ENCODE data around the gene NAA80.

The NAA80 gene

DNA sequence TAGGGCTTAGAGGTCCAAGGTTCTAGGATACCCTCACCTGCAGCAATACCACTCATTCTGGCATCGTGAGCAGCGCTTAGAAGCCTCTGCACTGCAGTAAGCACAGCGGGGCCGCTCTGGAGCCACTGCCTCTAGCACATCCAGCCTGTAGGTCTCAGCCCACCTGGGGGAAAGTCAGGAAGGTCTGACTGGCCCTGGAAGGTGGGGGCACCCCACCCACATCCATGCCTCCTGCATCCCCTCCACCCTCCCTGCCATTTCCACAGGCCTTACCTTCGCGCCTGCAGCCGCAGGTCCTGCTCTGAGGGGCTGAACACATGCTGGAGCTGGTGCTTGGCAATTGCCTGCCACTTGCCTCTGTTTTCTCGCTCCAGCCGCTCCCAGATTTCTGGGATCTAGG, 42.3 kb upstream of the NAA80 start:
- H3K4me2 ChIP-seq (ENCODE audit: low read depth, low read length, poor library complexity, severe bottlenecking): peak overlapping the region; percentile 91

DNA sequence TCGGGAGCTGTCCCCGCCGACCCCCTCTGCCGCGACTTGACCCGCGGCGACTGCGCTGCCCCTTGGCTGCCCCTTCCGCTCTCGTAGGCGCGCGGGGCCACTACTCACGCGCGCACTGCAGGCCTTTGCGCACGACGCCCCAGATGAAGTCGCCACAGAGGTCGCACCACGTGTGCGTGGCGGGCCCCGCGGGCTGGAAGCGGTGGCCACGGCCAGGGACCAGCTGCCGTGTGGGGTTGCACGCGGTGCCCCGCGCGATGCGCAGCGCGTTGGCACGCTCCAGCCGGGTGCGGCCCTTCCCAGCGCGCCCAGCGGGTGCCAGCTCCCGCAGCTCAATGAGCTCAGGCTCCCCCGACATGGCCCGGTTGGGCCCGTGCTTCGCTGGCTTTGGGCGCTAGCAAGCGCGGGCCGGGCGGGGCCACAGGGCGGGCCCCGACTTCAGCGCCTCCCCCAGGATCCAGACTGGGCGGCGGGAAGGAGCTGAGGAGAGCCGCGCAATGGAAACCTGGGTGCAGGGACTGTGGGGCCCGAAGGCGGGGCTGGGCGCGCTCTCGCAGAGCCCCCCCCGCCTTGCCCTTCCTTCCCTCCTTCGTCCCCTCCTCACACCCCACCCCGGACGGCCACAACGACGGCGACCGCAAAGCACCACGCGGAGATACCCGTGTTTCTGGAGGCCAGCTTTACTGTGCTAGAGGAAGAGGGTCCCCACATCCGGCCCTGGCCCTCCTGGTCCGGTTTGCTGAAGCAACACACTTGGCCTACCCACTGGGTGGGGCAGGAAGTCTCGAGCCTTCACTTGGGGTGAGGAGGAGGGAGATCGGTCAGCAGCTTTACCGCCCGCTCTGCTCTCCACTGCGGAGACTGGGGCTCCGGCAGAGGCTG, 41.5 kb upstream of the NAA80 start, which contains the start of gene RASSF1:
TSS of gene RASSF1 (minus strand) at position 389 of the 882 bp plus-strand sequence. CDS start at position 358, 31 bp downstream.
- H3K4me3 ChIP-seq (ENCODE audit: low read length, poor library complexity, severe bottlenecking): peak within 1 kb of the TSS; percentile 97
- H3K79me2 ChIP-seq (ENCODE audit: insufficient read depth, low read length): peaks cover 64% of the 10 kb centered on the region
- peaks cover 47% of the 10 kb centered on the region for H3K4me1 ChIP-seq (ENCODE audit: insufficient read depth, low read length, poor library complexity, severe bottlenecking)
- H3K9me3 ChIP-seq (ENCODE audit: insufficient read depth, low read depth, low read length): no peaks in the 10 kb centered on the region
- H3F3A ChIP-seq (ENCODE audit: low read depth): 0 out of 2 replicates have a peak, but pooled peaks cover 7% of the 10 kb centered on the region
- peaks cover 4% of the 10 kb centered on the region for H3K27me3 ChIP-seq (ENCODE audit: insufficient read depth, low read length, poor library complexity, severe bottlenecking)
- H3K9ac ChIP-seq (ENCODE audit: low read depth, low read length, poor library complexity, severe bottlenecking): peak within 1 kb of the TSS; percentile 98
- H2AFZ ChIP-seq (ENCODE audit: low read length): no peak within 1 kb of the TSS; the same call in 1 of the 2 replicates
- TF ChIP-seq, protein P1, sequence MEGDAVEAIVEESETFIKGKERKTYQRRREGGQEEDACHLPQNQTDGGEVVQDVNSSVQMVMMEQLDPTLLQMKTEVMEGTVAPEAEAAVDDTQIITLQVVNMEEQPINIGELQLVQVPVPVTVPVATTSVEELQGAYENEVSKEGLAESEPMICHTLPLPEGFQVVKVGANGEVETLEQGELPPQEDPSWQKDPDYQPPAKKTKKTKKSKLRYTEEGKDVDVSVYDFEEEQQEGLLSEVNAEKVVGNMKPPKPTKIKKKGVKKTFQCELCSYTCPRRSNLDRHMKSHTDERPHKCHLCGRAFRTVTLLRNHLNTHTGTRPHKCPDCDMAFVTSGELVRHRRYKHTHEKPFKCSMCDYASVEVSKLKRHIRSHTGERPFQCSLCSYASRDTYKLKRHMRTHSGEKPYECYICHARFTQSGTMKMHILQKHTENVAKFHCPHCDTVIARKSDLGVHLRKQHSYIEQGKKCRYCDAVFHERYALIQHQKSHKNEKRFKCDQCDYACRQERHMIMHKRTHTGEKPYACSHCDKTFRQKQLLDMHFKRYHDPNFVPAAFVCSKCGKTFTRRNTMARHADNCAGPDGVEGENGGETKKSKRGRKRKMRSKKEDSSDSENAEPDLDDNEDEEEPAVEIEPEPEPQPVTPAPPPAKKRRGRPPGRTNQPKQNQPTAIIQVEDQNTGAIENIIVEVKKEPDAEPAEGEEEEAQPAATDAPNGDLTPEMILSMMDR (conservative IDR thresholded peaks at IDR 0.05; ENCODE audit: low read length): no peak
- TF ChIP-seq EZH2phosphoT487 (IDR thresholded peaks at IDR 0.05; ENCODE audit: borderline replicate concordance): no peak
- peaks cover 14% of the 10 kb centered on the region for H4K20me1 ChIP-seq (ENCODE audit: insufficient read depth, low read length, poor library complexity, severe bottlenecking)
- H3K36me3 ChIP-seq (ENCODE audit: insufficient read depth, low read length): no peaks in the 10 kb centered on the region
- no peaks in the 10 kb centered on the region for H3K9me2 ChIP-seq (replicated peaks; ENCODE audit: low read depth, low read length)
- H3K4me2 ChIP-seq (ENCODE audit: low read depth, low read length, poor library complexity, severe bottlenecking): peak within 1 kb of the TSS; percentile 91

More for the DNA sequence above, 42.3 kb upstream of the NAA80 start:
- Histone ChIP-seq H3K79me2 (ENCODE audit: insufficient read depth, low read length) (peaks cover 55% of the 10 kb centered on the region), H3K36me3 (ENCODE audit: insufficient read depth, low read length) (no peaks in the 10 kb centered on the region), H4K20me1 (ENCODE audit: insufficient read depth, low read length, poor library complexity, severe bottlenecking) (peaks cover 5% of the 10 kb centered on the region), H3K9me2 (replicated peaks; ENCODE audit: low read depth, low read length) (no peaks in the 10 kb centered on the region), H3K4me3 (ENCODE audit: low read length, poor library complexity, severe bottlenecking) (peak overlapping the region; percentile 97), H3F3A (ENCODE audit: low read depth) (peaks cover 8% of the 10 kb centered on the region; the same call in 1 of the 2 replicates), H3K9ac (ENCODE audit: low read depth, low read length, poor library complexity, severe bottlenecking) (peak overlapping the region; percentile 98), H3K9me3 (ENCODE audit: insufficient read depth, low read depth, low read length) (no peaks in the 10 kb centered on the region), H3K27me3 (ENCODE audit: insufficient read depth, low read length, poor library complexity, severe bottlenecking) (peaks cover 4% of the 10 kb centered on the region), H2AFZ (ENCODE audit: low read length) (no peak overlapping the region), H3K4me1 (ENCODE audit: insufficient read depth, low read length, poor library complexity, severe bottlenecking) (peaks cover 38% of the 10 kb centered on the region)
- TF ChIP-seq, protein P1 (conservative IDR thresholded peaks at IDR 0.05; ENCODE audit: low read length): no peak
- TF ChIP-seq EZH2phosphoT487 (IDR thresholded peaks at IDR 0.05; ENCODE audit: borderline replicate concordance): no peak

DNA sequence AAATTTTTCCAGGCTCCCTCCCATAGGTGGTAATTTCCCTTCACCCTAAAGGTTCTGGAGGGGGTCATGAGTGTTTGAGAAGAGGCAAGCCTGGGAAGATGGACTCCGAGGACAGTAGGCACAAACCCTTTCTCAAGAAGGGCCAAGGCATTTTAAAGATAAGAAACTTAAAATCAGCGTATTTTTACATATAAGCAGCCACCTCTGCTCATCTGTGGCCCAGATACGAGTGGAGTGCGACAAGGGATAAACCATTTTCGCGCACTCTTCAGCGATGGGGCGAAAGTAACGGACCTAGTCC, 40.9 kb upstream of the NAA80 start:
- peak overlapping the region; percentile 97 for H3K4me3 ChIP-seq (ENCODE audit: low read length, poor library complexity, severe bottlenecking)
- H2AFZ ChIP-seq (ENCODE audit: low read length): no peak overlapping the region; the same call in 1 of the 2 replicates
- peak overlapping the region; percentile 91 for H3K4me2 ChIP-seq (ENCODE audit: low read depth, low read length, poor library complexity, severe bottlenecking)

More for the DNA sequence above, 40.9 kb upstream of the NAA80 start:
- peak overlapping the region; percentile 98 for H3K9ac ChIP-seq (ENCODE audit: low read depth, low read length, poor library complexity, severe bottlenecking)
- peaks cover 70% of the 10 kb centered on the region for H3K79me2 ChIP-seq (ENCODE audit: insufficient read depth, low read length)
- H3K9me3 ChIP-seq (ENCODE audit: insufficient read depth, low read depth, low read length): no peaks in the 10 kb centered on the region
- TF ChIP-seq, protein P1 (conservative IDR thresholded peaks at IDR 0.05; ENCODE audit: low read length): no peak
- no peak for TF ChIP-seq EZH2phosphoT487 (IDR thresholded peaks at IDR 0.05; ENCODE audit: borderline replicate concordance)
- no peaks in the 10 kb centered on the region for H3K36me3 ChIP-seq (ENCODE audit: insufficient read depth, low read length)
- H3K9me2 ChIP-seq (replicated peaks; ENCODE audit: low read depth, low read length): no peaks in the 10 kb centered on the region
- H4K20me1 ChIP-seq (ENCODE audit: insufficient read depth, low read length, poor library complexity, severe bottlenecking): peaks cover 20% of the 10 kb centered on the region
- H3K27me3 ChIP-seq (ENCODE audit: insufficient read depth, low read length, poor library complexity, severe bottlenecking): peaks cover 4% of the 10 kb centered on the region
- H3K4me1 ChIP-seq (ENCODE audit: insufficient read depth, low read length, poor library complexity, severe bottlenecking): peaks cover 49% of the 10 kb centered on the region
- H3F3A ChIP-seq (ENCODE audit: low read depth): 0 out of 2 replicates have a peak, but pooled peaks cover 7% of the 10 kb centered on the region

Data from Loucy (cell line).